Adrenal gland (tissue), 5 donors: ENCODE measurements around the gene RGL1.

Experiments used
- POLR2A ChIP-seq, 2 donors: fragments of 450-650 bp; IDR thresholded peaks; one replicate each; pipeline ENCODE4 v1.6.1; 2017; ENCODE audit warnings: antibody characterized with exemption in 2 of 2, mild to moderate bottlenecking in 2 of 2, moderate library complexity in 1 of 2
- TF ChIP-seq, protein P1 (sequence below), 6 experiments: fragments of 450-650 bp in 4 of 6; fragments of 200-600 bp in 2 of 6; sonication (generic) in 1 of 6; IDR thresholded peaks; 1 replicate in 5 of 6; 2 replicates in 1 of 6; pipeline versions ENCODE4 v1.5.1 to v1.8.0; 2016 to 2021; ENCODE audit warnings: antibody characterized with exemption in 6 of 6, mild to moderate bottlenecking in 2 of 6, moderate library complexity in 1 of 6
- donor health status: DM: no; HTN: no; CAD: no.

DNA sequence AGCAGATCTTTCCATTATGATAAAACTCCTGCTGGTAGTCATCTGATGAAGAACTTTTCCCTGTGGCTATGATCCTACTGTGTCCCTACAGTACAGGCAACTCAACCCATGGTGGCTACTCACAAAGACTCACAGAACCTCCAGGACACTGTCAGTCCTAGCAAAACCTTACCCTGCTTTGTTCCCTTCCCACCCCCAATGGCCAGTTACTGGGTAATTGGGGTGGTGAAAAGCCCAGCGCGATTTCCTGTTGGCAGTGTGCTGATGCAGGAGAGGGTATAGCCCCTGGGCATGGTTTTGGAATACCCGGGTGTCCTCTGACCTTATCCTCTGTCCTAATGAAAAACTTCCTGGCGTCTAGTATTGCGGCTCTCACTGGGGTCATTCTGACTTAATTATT lies 533 bp upstream of the RGL1 start:
- TF ChIP-seq POLR2A (IDR thresholded peaks at IDR 0.05), result no peak
- TF ChIP-seq, protein P1, sequence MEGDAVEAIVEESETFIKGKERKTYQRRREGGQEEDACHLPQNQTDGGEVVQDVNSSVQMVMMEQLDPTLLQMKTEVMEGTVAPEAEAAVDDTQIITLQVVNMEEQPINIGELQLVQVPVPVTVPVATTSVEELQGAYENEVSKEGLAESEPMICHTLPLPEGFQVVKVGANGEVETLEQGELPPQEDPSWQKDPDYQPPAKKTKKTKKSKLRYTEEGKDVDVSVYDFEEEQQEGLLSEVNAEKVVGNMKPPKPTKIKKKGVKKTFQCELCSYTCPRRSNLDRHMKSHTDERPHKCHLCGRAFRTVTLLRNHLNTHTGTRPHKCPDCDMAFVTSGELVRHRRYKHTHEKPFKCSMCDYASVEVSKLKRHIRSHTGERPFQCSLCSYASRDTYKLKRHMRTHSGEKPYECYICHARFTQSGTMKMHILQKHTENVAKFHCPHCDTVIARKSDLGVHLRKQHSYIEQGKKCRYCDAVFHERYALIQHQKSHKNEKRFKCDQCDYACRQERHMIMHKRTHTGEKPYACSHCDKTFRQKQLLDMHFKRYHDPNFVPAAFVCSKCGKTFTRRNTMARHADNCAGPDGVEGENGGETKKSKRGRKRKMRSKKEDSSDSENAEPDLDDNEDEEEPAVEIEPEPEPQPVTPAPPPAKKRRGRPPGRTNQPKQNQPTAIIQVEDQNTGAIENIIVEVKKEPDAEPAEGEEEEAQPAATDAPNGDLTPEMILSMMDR (IDR thresholded peaks at IDR 0.05), result no peak
